NCI-H82 treated with DMSO at 0.1 percent for 48 hours (cell line): Measurements from ENCODE around the gene SERPINB6.
"Not testable (repeated sequence)": the region's sequence is repeated elsewhere in the genome, so short reads cannot be mapped to it uniquely, and the experiment has no call there.

ENCODE experiments used
- DNase-seq: peaks from one replicate; lab custom pipeline; 2025; ENCODE audit not compliant: unreplicated experiment; lab: John Stamatoyannopoulos, UW

The SERPINB6 gene

DNA sequence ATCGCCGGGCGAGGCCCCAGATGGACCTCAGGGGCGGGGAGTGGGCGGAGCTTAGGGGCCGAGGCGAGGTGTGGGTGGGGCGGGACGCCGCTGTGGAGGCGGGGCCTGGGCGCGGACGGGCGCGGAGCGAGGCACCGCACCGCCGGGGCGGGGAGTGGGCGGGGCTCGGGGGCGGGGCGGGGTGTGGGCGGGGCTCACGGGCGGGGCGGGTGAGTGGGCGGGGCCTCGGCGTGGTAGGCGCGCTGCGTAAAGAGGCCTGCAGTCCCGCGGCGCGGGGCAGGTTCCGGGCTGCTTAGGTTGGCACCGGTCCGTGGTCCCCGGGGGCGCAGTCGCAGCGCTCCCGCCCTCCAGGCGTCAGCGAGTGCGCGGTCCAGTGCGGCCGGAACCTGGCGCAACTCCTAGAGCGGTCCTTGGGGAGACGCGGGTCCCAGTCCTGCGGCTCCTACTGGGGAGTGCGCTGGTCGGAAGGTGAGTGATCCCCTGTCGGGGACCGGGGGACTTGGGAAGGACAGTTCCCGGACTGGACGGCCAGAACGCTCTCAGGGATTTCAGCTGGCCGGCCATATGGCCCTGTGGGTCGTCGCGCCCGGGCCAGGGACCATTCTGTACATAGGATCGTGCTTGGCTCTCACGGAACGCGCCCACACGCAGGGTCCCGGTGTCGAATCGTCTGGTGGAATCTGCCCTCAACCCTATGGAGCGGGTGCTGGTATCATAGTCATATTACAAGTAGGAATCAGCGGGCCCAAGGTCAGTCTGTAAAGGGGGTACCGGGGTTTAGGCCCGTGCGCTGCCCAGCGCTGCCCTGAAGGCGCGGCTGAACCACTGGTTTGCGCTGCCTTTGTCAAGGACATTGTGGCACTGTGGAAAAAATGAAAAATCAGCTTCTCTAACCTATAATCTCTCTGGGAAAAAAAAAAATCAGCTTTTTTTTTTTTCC lies 28.5 kb upstream of the SERPINB6 start, which contains the start of gene NQO2:
TSS of gene NQO2 (plus strand) at position 277 of the 940 bp plus-strand sequence. CDS start 6,659 bp downstream, outside the sequence.
- DNase-seq = peak; percentile 76

DNA sequence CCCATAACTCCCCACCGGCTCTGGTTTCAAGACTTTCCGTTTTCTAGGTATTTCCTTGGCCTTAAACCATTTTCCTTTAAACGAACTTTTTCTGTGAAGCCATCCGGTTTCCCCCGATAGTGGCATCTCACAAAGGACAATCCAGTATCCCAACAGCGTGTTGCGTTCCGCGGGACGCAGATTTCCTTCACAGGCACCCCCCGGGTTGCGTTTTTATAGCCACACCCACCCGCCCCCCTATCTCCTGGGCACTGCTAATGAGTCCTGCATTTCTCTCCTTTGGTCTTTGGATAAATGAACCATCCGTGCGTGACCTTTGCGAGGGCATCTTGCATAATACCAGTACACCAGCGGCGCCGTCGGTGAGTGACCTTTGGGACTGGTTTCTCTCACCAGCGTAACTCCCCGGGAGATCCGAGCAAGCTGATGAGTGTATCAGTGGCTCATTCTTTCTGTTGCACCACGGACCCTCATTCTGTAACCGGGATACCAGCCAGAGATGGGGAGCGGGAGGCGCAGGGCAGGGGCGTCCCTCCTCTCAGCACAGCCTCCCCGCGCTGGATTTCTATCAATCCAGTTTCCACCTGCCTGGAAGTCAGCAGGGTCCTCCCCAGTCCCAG lies 27.7 kb upstream of the SERPINB6 start:
- no peak for DNase-seq

DNA sequence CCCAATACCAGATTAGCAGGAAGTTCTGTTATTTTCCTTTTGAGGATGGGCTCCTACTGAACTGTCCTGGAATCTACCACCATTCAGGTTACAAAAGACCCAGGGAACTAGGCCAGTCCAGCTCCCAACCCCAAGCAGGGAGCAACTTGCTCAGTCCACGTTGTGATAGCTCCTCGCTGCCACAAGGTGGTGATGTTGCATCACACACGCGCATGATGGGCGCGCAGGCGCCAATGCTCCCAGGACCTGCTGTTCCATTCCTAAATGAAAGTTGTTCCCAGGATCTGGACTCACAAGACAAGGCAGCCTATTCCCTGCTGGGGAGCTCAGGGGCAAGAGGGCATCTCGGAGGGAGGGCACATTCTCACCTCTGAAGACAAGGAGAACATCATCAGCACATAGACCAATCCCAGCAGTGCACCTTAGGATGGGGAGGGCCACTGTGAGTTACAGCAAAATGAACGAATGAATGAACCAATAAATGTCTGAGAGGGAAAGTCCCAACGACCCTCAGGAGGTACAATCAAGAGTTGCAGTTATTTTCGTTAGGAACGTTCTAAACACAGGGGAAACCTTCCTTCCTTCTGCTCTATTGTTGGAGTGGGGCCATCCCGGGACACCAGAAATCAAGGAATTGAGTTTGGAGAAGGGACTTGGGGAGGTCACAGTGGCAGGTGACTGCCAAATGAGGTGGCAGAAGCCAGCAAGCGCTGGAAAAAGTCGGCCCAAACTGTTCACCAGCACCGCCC lies 27.1 kb upstream of the SERPINB6 start:
- not testable (repeated sequence) for DNase-seq

DNA sequence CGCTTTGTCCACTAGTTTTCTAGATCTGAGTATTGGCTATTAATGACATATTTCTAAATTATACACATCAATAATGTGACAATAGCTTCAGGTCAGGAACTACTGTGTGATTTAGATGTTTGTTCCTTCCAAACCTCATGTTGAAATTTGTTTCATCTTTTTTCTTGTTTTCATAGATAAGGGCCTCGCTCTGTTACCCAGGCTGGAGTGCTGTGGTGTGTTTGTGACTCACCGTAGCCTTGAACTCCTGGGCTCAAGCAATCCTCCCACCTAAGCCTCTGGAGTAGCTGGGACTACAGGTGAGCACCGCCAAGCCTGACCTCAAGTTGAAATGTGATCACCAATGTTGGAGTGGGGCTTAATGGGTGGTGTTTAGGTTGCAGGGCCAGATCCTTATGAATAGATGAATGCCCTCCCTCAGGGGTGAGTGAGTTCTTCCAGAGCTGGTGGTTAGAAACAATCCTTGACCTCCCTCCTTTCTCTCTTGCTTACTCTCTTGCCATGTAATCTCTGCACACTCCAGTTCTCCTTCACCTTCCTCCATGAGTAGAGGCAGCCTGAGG lies 22.5 kb upstream of the SERPINB6 start:
- DNase-seq = no peak

DNA sequence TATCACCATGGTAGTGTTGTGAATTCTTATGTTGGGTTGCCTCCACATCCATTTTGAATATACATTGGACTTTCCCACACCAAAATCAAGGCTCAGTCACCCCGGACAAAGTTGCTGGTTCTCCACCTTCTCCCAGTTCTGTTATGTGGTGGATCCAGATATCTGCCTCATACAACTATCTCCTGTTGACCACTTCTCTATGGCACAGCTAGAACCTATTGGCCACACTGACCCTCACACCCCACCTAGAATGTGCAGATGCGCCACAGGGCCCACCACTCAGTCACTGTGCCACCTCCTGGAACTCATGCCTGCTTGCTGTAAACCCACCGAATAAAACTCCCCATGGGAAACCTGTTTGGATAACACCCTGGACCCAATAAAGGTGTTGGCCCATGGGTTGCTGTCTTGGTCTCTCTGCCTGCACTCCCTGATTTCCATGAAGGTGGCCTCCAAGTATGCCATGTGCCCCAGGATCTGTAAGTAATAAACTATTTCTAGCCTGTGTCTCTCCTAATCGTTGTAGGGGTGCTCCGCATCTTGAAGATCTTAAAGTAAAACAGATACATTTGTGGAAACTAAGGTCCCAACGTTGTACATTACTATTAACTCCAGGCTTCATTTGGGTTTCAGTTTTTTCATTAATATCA lies 21.1 kb upstream of the SERPINB6 start:
- DNase-seq = no peak

DNA sequence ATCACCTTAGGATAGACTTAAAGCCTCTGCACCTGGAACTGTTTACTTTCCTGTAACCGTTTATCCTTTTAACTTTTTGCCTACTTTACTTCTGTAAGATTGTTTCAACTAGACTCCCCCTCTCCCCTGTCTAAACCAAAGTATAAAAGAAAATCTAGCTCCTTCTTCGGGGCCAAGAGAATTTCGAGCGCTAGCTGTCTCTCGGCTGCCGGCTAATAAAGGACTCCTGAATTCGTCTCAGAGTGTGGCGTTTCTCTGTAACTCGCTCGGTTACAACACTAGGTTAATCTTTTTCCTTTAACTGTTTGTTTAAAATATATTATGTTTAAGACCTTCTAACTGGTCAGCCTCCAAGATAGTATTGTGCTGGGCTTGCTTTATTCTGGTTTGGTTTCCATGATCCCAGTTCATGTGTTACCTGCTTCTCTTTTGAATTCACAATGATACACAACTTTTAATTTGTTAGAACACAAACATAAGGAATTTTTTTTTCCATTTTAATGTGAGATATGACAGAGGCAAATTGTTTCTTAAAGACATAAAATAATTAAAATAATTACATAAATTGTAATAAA lies 19.7 kb upstream of the SERPINB6 start:
- DNase-seq = no peak

DNA sequence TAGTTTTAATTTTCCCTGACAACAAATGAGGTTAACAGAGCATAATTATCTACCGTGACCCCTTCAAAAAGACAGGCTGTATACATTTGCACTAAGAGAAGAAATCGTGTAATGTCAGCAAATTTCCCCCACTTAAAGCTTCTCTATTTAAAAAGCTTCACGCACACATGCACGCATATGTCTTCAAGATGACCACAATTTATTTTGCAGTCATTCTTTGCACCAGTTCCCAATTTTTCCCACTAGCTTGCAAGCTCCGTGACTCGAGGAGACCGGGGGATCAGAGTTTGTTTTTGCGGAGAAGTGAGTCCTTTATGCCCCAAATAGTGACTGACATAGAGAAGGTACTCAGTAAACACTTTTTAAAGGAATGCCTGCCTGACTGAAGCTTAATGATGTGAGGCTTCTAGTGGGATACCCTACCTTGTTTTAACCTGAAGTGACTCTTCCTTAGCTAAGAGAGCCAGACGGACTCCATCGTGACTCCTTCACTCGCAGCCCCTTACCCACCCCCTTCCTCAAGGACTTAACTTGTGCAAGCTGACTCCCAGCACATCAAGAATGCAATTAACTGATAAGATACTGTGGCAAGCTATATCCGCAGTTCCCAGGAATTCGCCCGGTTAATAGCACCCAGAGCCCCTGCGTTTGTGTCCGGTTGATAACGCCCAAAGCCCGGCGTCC lies 19.0 kb upstream of the SERPINB6 start:
- peak; percentile 51 for DNase-seq

DNA sequence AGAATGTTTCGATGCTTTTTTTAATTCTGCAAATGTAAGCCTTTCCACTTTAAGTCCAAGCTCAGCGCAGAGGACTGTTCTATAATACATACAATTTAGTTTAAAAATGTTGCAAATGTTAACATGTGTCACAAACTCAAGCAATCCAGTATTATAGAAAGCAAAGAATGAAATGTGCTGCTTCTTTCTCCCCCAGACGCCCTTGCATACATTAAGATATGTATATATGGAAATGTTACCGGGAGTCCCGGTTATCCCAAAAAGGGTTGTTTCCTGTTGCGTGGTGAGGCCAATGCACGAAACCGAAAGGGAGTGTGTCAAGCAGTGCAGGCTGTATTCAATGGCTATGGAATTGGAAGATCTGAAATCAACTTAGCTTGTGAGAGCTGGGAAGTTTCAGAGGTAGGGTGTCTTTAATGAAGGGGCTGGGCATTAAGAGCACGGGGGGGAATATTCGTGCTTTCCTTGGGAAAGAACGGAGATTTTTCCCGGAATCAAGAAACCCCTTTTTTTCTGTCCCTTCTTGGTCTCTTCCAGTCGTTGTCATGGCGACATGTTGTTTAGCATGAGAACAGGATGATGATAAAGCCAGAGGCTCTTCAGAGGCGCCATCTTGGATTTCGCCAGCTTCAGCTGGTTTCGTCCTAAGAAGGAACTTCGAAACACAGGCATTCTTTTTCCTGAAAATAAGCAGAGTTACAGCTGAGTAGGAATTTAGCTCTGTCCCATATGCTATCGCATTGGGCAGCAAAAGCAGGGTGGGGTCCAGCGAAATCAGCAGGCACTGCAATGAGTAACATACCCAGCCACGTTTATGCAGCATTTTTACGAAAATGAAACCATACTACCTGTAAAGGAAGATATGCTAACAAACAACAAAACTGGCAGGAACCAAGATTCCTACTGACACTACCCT lies 18.2 kb upstream of the SERPINB6 start:
- DNase-seq = peak; percentile 97

DNA sequence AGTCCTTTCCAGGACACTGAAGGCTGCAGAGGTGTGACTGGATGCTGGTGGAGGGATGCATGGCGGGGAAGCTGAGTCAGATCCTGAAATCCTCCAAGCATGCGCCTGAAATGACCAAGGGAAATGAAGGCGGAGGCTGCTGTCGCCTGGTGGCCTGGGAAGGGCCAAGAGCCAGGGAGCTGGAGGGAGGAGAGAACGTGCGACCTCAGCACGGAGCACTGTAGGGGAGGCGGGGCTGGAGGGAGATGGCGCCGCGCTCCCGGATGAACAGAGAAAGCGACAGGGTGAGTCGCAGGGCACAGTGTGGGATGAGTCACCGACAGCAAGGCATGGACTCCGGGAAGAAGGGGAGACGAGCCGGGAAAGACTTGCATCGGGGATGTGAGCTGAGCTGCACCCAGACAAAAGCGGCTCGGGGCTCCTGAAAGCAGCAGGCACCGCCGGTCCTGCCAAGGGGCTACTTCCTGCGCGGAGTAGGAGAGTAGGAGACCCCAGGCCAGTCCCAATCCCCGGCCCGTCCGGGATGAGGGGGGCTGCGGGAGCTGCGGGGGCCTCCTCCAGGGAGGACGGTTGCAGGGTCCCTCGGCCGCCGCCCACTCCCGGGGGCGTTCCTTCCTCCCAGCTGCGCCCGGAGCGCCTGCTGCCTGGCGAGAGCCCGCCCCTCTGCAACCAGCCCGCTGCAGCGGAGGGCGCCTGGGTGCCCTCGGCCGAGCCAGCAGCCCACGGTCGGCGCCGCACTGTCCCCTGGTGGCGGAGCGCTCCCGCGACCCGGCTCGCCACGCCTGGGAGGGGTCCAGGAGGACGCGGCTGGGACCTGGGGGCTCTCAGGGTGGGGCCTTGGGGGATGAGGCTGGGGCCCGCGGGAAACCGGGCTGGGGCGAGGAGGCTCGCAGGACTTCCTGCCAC lies 17.3 kb upstream of the SERPINB6 start:
- peak; percentile 66 for DNase-seq

DNA sequence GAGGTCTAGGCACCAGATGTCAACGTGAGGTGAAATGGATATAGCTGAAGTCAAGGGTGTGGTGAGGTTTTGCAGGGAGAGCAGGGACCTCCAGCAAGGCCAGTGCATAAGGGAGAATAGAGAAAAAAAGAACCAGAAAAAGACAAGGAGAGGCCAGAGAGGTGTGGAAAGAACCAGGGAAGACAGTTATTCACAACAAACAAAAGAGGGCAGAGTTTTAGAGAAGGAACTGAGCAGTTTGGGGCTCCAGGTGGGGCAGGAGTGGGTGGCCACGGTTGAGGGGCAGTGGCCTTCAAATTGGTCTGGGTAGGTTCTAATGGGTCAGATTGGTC lies 16.7 kb upstream of the SERPINB6 start:
- no peak for DNase-seq

DNA sequence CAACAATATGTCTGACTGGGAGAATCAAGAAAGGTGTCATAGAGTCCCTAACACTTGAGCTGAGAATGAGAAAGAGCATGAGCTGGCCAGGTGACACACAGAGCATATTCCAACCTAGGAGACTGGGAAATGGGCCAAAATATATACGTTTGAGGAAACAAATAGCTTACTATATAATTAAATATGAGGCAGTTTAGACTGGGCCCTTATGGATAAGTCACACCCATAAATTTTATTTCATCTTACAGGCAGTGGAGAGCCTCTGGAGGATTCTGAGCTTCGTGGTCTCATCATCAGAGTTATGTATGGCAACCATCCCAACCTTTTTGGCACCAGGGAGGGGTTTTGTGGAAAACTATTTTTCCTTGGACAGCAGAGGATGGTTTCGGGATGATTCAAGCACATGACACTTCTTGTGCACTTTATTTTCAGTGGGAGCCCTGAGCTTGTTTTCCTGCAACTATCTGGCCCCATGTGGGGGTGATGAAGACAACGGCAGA lies 15.4 kb upstream of the SERPINB6 start:
- DNase-seq = no peak

DNA sequence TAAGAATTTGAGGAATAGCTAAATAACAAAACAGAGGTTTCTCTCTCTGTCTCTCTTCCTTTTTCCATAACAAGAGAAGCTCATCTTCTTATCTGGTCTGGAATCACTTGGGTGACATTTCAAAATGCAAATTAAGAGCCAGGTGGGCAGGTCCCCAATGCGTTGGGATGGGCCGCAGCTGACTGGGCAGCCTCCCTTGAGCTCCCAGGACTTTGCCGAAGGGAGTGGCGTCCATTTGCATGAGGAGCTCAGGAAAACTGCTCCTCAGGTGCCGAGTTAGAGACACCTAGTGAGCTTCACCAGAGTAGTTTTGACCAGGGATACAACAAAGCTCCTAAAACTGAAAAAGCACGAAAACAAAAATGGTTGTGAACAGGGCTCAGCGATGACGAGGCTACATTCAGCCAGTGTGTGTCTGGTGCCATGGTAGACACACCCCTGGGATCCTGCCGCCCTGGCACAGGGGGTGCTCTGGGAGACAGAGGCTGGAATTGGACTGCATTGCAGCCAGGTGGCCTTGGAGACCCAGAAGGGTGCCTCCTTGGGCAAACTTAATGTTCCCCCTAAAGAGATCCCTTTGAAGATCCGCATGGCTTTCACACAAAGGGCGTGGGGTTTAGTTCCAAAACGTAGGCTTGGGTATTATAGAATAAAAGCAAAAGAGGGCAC lies 13.5 kb upstream of the SERPINB6 start:
- DNase-seq = no peak

DNA sequence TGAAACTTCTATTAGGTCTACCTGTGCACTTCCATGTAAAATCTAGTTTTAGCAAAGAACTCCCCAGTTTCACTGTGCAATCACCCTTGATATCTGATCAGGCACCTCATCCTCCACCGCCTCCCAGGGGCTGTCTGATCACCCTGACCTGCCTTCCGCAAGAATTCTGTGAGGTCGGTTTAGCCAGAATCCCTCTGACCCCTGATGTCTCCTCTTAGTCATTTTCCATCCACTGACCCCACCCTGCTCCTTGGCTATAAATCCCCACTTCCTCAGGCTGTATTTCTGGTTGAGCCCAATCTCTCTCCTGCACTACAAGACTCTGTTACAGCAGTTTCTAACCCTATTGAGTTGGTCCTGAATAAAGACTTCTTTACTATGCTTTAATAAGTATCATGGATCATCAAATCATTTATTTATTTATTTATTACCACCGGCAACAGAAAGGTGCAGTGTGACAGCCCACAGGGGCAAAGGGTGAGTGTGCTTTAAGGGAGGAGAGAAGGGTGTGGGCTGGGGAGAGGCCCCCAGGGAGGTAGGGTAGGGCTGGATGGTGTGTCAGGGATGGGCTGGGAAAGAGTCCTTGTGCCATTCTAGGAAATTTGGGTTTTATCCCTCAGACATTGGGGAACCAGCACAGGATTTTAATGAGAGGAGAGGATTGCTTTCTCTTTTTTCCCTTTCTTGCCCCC lies 11.2 kb upstream of the SERPINB6 start:
- DNase-seq = no peak

DNA sequence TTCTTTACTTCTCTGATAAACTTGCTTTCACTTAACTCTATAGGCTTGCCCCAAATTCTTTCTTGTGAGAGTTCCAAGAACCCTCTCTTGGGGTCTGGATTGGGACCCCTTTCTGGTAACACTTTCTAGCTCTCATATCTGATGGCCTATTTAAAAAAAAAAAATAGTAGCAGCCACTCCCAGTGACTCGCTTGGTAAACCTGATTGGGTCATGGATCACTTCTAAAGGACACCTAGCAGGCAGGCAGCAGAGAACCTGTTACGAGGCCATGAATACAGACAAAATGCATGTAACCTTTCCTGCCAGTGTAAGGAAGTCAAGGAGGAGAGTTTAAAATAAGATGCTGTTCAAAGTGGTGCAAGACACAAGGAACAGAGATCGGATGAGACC lies 9.1 kb upstream of the SERPINB6 start:
- DNase-seq = no peak

DNA sequence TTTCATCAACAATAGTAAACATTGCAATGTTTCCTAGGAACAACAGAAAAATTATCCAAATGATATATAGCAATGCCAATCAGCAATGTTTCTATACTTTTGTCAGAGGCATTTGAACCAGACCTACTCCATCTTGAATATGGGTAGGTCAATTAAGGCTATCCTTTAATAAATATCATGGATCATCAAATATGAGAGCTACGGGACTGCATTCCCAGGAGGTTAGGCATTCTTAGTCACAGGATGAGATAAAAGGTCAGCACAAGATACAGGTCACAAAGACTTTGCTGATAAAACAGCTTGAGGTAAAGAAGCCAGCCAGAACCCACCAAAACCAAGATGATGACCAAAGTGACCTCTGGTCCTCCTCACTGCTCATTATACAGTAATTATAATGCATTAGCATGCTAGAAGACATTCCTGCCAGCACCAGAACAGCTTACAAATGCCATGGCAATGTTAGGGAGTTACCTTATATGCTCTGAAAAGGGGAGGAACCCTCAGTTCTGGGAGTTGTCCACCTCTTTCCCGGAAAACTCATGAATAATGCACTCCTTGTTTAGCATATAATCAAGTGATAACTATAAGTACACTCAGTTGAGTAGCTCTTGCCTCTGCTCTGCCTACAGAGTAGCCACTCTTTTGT lies 8.6 kb upstream of the SERPINB6 start:
- DNase-seq = no peak

DNA sequence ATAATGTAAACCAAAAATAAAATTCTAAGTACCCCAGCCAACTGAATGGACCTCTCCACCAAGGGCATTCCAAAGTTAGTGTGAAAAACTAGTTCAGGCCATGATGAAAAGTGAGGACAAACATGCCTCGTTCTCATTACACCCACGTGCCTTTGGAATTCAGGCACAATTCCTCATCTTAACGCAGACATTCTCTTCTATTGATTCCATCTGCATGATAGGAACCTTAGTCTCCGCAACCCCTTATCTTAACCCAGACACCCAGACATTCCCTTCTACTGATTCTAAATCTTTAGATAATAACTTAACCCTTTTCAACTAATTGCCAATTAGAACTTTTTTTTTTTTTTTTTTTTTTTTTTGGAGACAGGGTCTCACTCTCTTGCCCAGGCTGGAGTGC lies 7.6 kb upstream of the SERPINB6 start:
- no peak for DNase-seq
